Measurements from ENCODE around the gene ADGRF4.

- no peak for TF ChIP-seq POLR2A (IDR thresholded peaks at IDR 0.05)
- no peak for TF ChIP-seq CTCF (IDR thresholded peaks at IDR 0.05)
Measured at GRCh38 chr6:47721189-47721588, 22.8 kb downstream of the ADGRF4 start.
